Activated CD4-positive, alpha-beta T cell treated with anti-CD3 and anti-CD28 coated beads for 36 hours (primary cell): Measurements from ENCODE around the gene DNAH14. TPM values are rescaled to one million over a fixed set of nuclear protein-coding genes. Genes with fewer than 3 reads are reported as not detected.
"Not testable (repeated sequence)": the region's sequence is repeated elsewhere in the genome, so short reads cannot be mapped to it uniquely, and the experiment has no call there.

Source experiments
- ATAC-seq: fragments of 200-7000 bp; cut with Tn5 transposase; one replicate; pipeline ENCODE4 v1.10.0; 2021; ENCODE audit warnings: mild to moderate bottlenecking, moderate library complexity
- CTCF ChIA-PET: fragments of 350-600 bp; sonication (Branson Sonifier 250); formaldehyde crosslinking; loops from one replicate; lab custom pipeline; 2021; ENCODE audit warnings: antibody characterized with exemption; lab: Charles Lee
- POLR2A ChIA-PET: fragments of 350-600 bp; sonication (Branson Sonifier 250); formaldehyde crosslinking; loops from one replicate; lab custom pipeline; 2021; ENCODE audit warnings: antibody characterized with exemption, inconsistent platforms; lab: Charles Lee
- DNase-seq: peaks from one replicate; pipeline ENCODE4 v3.0.0-alpha.2; 2020
- H3K27ac Mint-ChIP-seq: one replicate; pipeline ENCODE4 v1.8.0; 2021; ENCODE audit warnings: mixed read lengths
- H3K27me3 Mint-ChIP-seq: one replicate; pipeline ENCODE4 v1.8.0; 2021; ENCODE audit warnings: mixed read lengths
- H3K36me3 Mint-ChIP-seq: one replicate; pipeline ENCODE4 v1.8.0; 2021; ENCODE audit warnings: low read depth, mixed read lengths
- H3K4me1 Mint-ChIP-seq: one replicate; pipeline ENCODE4 v1.8.0; 2021; ENCODE audit warnings: mixed read lengths
- H3K4me3 Mint-ChIP-seq: one replicate; pipeline ENCODE4 v1.8.0; 2021; ENCODE audit warnings: mild to moderate bottlenecking, moderate library complexity, mixed read lengths
- H3K9me3 Mint-ChIP-seq: one replicate; pipeline ENCODE4 v1.8.0; 2021; ENCODE audit warnings: low read depth, mixed read lengths
- intact Hi-C, 2 experiments: fragments of 100-400 bp; cut with DNase I in 1 of 2; cut with micrococcal nuclease in 1 of 2; formaldehyde crosslinking; loops; one replicate each; pipeline versions ENCODE4 v1.14.2 to v1.15.1; 2022 to 2024; cut with DNase I, micrococcal nuclease
- total RNA-seq, 2 experiments: library from RNA; stranded (reverse); gene quantifications; one replicate each; pipeline ENCODE4 v1.2.3, GENCODE V29; 2021

Gene DNAH14
- total RNA-seq, 2 experiments from 2014 or later, result 1.6 to 2.1 TPM

GRCh38 chr1:225258811-225259210 is 329.3 kb downstream of the DNAH14 start:
- DNase-seq (no peak), ATAC-seq (no peak)
- Mint-ChIP-seq H3K27ac (no peak overlapping the region), H3K4me3 (no peak overlapping the region), H3K36me3 (no peaks in the 10 kb centered on the region), H3K9me3 (peaks cover 2% of the 10 kb centered on the region), H3K27me3 (peaks cover 8% of the 10 kb centered on the region), H3K4me1 (no peaks in the 10 kb centered on the region)
- intact Hi-C loops, result no loop called here
- ChIA-PET CTCF (interaction anchor here (0.6 kb wide), 1 partner anchor 1342 kb away, joined by 3 read pairs; no protein-coding TSS in a partner anchor), POLR2A (no interaction called here)

GRCh38 chr1:225259542-225259941 is 330.1 kb downstream of the DNAH14 start:
- no peak overlapping the region for H3K27ac Mint-ChIP-seq
- ChIA-PET POLR2A (no interaction called here), CTCF (interaction anchor here (0.6 kb wide), 1 partner anchor 1341 kb away, joined by 3 read pairs; no protein-coding TSS in a partner anchor)
- DNase-seq (no peak), ATAC-seq (no peak)
- no peaks in the 10 kb centered on the region for H3K36me3 Mint-ChIP-seq
- peaks cover 2% of the 10 kb centered on the region for H3K9me3 Mint-ChIP-seq
- peaks cover 6% of the 10 kb centered on the region for H3K27me3 Mint-ChIP-seq
- no peak overlapping the region for H3K4me3 Mint-ChIP-seq
- intact Hi-C loops, result no loop called here
- H3K4me1 Mint-ChIP-seq, result no peaks in the 10 kb centered on the region

- peaks cover 6% of the 10 kb centered on the region for H3K27me3 Mint-ChIP-seq
- no peaks in the 10 kb centered on the region for H3K36me3 Mint-ChIP-seq
- peaks cover 2% of the 10 kb centered on the region for H3K9me3 Mint-ChIP-seq
- H3K4me1 Mint-ChIP-seq, result no peaks in the 10 kb centered on the region
- DNase-seq, result no peak
- POLR2A ChIA-PET, result no interaction called here
- intact Hi-C loops, result no loop called here
- H3K4me3 Mint-ChIP-seq, result no peak overlapping the region
- CTCF ChIA-PET, result no interaction called here
- no peak overlapping the region for H3K27ac Mint-ChIP-seq
- ATAC-seq, result no peak
Observed at GRCh38 chr1:225260319-225260718, 330.8 kb downstream of the DNAH14 start.

GRCh38 chr1:225277445-225277844 is 348.0 kb downstream of the DNAH14 start:
- CTCF ChIA-PET, result interaction anchor here (1.1 kb wide), 1 partner anchor 27 kb away, joined by 3 read pairs; no protein-coding TSS in a partner anchor

GRCh38 chr1:225280563-225280962 is 351.1 kb downstream of the DNAH14 start:
- H3K4me1 Mint-ChIP-seq, result no peaks in the 10 kb centered on the region
- ChIA-PET POLR2A (no interaction called here), CTCF (no interaction called here)
- ATAC-seq (no peak), DNase-seq (no peak)
- peaks cover 10% of the 10 kb centered on the region for H3K9me3 Mint-ChIP-seq
- intact Hi-C loops, result no loop called here
- peaks cover 2% of the 10 kb centered on the region for H3K36me3 Mint-ChIP-seq
- H3K27ac Mint-ChIP-seq, result no peak overlapping the region
- no peak overlapping the region for H3K4me3 Mint-ChIP-seq
- peaks cover 15% of the 10 kb centered on the region for H3K27me3 Mint-ChIP-seq

More at GRCh38 chr1:225277445-225277844, 348.0 kb downstream of the DNAH14 start:
- peaks cover 18% of the 10 kb centered on the region for H3K27me3 Mint-ChIP-seq
- no peak for ATAC-seq
- H3K4me3 Mint-ChIP-seq, result no peak overlapping the region
- POLR2A ChIA-PET, result no interaction called here
- H3K4me1 Mint-ChIP-seq, result no peaks in the 10 kb centered on the region
- intact Hi-C loops, result no loop called here
- H3K36me3 Mint-ChIP-seq, result peaks cover 2% of the 10 kb centered on the region
- H3K27ac Mint-ChIP-seq, result no peak overlapping the region
- peaks cover 10% of the 10 kb centered on the region for H3K9me3 Mint-ChIP-seq
- DNase-seq, result no peak

- DNase-seq, result no peak
- no peak overlapping the region for H3K27ac Mint-ChIP-seq
- no peak overlapping the region for H3K4me3 Mint-ChIP-seq
- H3K27me3 Mint-ChIP-seq, result no peaks in the 10 kb centered on the region
- intact Hi-C loops, result no loop called here
- POLR2A ChIA-PET, result no interaction called here
- CTCF ChIA-PET, result no interaction called here
- ATAC-seq, result no peak
- H3K36me3 Mint-ChIP-seq, result peaks cover 2% of the 10 kb centered on the region
- no peaks in the 10 kb centered on the region for H3K4me1 Mint-ChIP-seq
- peaks cover 7% of the 10 kb centered on the region for H3K9me3 Mint-ChIP-seq
Observed at GRCh38 chr1:225290244-225290643, 360.8 kb downstream of the DNAH14 start.

- CTCF ChIA-PET, result no interaction called here
- intact Hi-C loops, result no loop called here
- DNase-seq (no peak), ATAC-seq (no peak)
- H3K9me3 Mint-ChIP-seq, result peaks cover 12% of the 10 kb centered on the region
- peaks cover 4% of the 10 kb centered on the region for H3K36me3 Mint-ChIP-seq
- POLR2A ChIA-PET, result no interaction called here
- H3K4me1 Mint-ChIP-seq, result no peaks in the 10 kb centered on the region
- H3K4me3 Mint-ChIP-seq, result no peak overlapping the region
- peaks cover 3% of the 10 kb centered on the region for H3K27me3 Mint-ChIP-seq
- no peak overlapping the region for H3K27ac Mint-ChIP-seq
Observed at GRCh38 chr1:225299624-225300023, 370.1 kb downstream of the DNAH14 start.

GRCh38 chr1:225300381-225300780 is 370.9 kb downstream of the DNAH14 start:
- Mint-ChIP-seq H3K27ac (no peak overlapping the region), H3K9me3 (peaks cover 5% of the 10 kb centered on the region), H3K4me3 (no peak overlapping the region), H3K4me1 (no peaks in the 10 kb centered on the region), H3K27me3 (peaks cover 3% of the 10 kb centered on the region), H3K36me3 (peaks cover 2% of the 10 kb centered on the region)
- ChIA-PET POLR2A (no interaction called here), CTCF (interaction anchor here (0.6 kb wide), 1 partner anchor 39 kb away, joined by 3 read pairs; no protein-coding TSS in a partner anchor)
- DNase-seq (no peak), ATAC-seq (no peak)
- intact Hi-C loops, result no loop called here

GRCh38 chr1:225304996-225305395 is 375.5 kb downstream of the DNAH14 start:
- ChIA-PET CTCF (interaction anchor here (0.6 to 1.0 kb wide), 2 partner anchors 27 to 137 kb away, joined by 3 read pairs; no protein-coding TSS in a partner anchor), POLR2A (no interaction called here)
- intact Hi-C loops, result no loop called here
- Mint-ChIP-seq H3K36me3 (no peaks in the 10 kb centered on the region), H3K27ac (no peak overlapping the region), H3K9me3 (no peaks in the 10 kb centered on the region), H3K27me3 (no peaks in the 10 kb centered on the region), H3K4me3 (no peak overlapping the region), H3K4me1 (no peaks in the 10 kb centered on the region)
- ATAC-seq, result no peak
- DNase-seq, result no peak

GRCh38 chr1:225310544-225310943 is 381.1 kb downstream of the DNAH14 start:
- not testable (repeated sequence) for H3K36me3 Mint-ChIP-seq

GRCh38 chr1:225318706-225319575 is 389.5 kb downstream of the DNAH14 start:
- H3K9me3 Mint-ChIP-seq, result no peaks in the 10 kb centered on the region
- intact Hi-C loops, result loop anchor here (2.0 kb wide), 1 partner anchor 658 kb away; no protein-coding TSS in a partner anchor
- CTCF ChIA-PET, result interaction anchor here (0.6 to 3.1 kb wide), 11 partner anchors 8 to 920 kb away, joined by 3 to 21 read pairs (median 5); no protein-coding TSS in a partner anchor

More at GRCh38 chr1:225310544-225310943, 381.1 kb downstream of the DNAH14 start:
- POLR2A ChIA-PET, intact Hi-C loops, ATAC-seq, H3K4me3 Mint-ChIP-seq, H3K9me3 Mint-ChIP-seq, H3K27ac Mint-ChIP-seq, H3K4me1 Mint-ChIP-seq, H3K27me3 Mint-ChIP-seq, DNase-seq: not testable (repeated sequence)
- CTCF ChIA-PET, result interaction anchor here (1.1 kb wide), 1 partner anchor 9 kb away, joined by 5 read pairs; no protein-coding TSS in a partner anchor

More at GRCh38 chr1:225318706-225319575, 389.5 kb downstream of the DNAH14 start:
- ATAC-seq (peak; percentile 55), DNase-seq (peak; percentile 36)
- Mint-ChIP-seq H3K36me3 (no peaks in the 10 kb centered on the region), H3K27ac (no peak overlapping the region), H3K27me3 (no peaks in the 10 kb centered on the region), H3K4me1 (no peaks in the 10 kb centered on the region), H3K4me3 (no peak overlapping the region)
- POLR2A ChIA-PET, result no interaction called here
